Activated CD8-positive, alpha-beta T cell treated with anti-CD3 and anti-CD28 coated beads, Interleukin-2, amount 10 ng/mL, durations not matched to agents 7 days and 5 days (primary cell): ENCODE results near the gene RNF220. TPM values are rescaled to one million over a fixed set of nuclear protein-coding genes. Genes with fewer than 3 reads are reported as not detected.

ENCODE experiments used
- ATAC-seq: fragments of 150-1000 bp; cut with Tn5 transposase; one replicate; pipeline ENCODE4 v1.10.0; 2021; ENCODE audit warnings: moderate library complexity
- CTCF ChIA-PET: fragments of 350-600 bp; sonication (Branson Sonifier 250); formaldehyde crosslinking; loops from one replicate; lab custom pipeline; 2021; ENCODE audit warnings: antibody characterized with exemption; lab: Charles Lee
- POLR2A ChIA-PET: fragments of 350-600 bp; sonication (Branson Sonifier 250); formaldehyde crosslinking; loops from one replicate; lab custom pipeline; 2021; ENCODE audit warnings: antibody characterized with exemption; lab: Charles Lee
- DNase-seq: peaks from one replicate; pipeline ENCODE4 v3.0.0-alpha.2; 2020
- H3K27ac Mint-ChIP-seq: one replicate; pipeline ENCODE4 v1.8.0; 2021; ENCODE audit warnings: mild to moderate bottlenecking, mixed read lengths
- H3K27me3 Mint-ChIP-seq: one replicate; pipeline ENCODE4 v1.8.0; 2021; ENCODE audit warnings: low read depth, mixed read lengths
- H3K36me3 Mint-ChIP-seq: one replicate; pipeline ENCODE4 v1.8.0; 2021; ENCODE audit warnings: low read depth, mixed read lengths
- H3K4me1 Mint-ChIP-seq: one replicate; pipeline ENCODE4 v1.8.0; 2021; ENCODE audit warnings: low read depth, mixed read lengths
- H3K4me3 Mint-ChIP-seq: one replicate; pipeline ENCODE4 v1.8.0; 2021; ENCODE audit warnings: mild to moderate bottlenecking, mixed read lengths
- H3K9me3 Mint-ChIP-seq: one replicate; pipeline ENCODE4 v1.8.0; 2022; ENCODE audit warnings: mixed read lengths; ENCODE audit not compliant: insufficient read depth
- total RNA-seq, 2 experiments: library from RNA; stranded (reverse); gene quantifications; one replicate each; pipeline ENCODE4 v1.2.3, GENCODE V29; 2021

RNF220 gene
- total RNA-seq, 2 experiments from 2014 or later: 79.5 to 87.2 TPM

DNA sequence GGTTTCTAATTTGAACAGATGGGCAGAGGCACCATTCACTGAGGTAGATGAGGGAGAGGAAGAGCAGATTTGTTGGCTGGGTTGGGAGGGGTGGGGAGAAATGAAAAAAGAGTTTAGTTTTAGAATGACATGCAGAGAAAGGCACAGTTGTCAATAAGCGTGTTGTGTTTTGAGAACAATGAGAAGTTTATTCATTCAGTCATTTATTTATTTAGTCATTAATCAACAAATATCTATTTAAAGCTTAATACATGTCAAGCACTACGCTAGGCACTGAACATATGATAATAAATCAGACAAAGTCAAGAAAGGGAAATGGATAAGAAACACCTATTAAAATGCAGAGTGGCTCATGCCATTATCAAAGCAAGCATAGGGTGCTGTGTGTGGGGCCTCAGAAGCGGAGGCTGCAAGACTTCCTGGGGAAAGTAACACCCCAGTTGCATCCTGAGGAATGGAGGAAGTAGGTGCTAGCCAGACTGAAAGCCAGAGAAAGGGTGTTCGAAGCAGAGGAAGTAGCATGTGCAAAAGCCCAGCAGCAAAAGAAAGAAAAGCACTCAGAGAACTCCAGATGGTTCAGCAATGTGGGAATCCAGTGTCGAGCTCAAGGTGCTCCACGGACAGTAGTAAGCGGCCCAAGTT is 114.1 kb downstream of the RNF220 start:
- peaks cover 23% of the 10 kb centered on the region for H3K27me3 Mint-ChIP-seq
- no peaks in the 10 kb centered on the region for H3K36me3 Mint-ChIP-seq
- H3K9me3 Mint-ChIP-seq: no peaks in the 10 kb centered on the region
- no peak for ATAC-seq
- no peak for DNase-seq
- H3K4me3 Mint-ChIP-seq: no peak overlapping the region
- H3K4me1 Mint-ChIP-seq: no peaks in the 10 kb centered on the region
- no peak overlapping the region for H3K27ac Mint-ChIP-seq
- CTCF ChIA-PET: no interaction called here
- POLR2A ChIA-PET: no interaction called here

DNA sequence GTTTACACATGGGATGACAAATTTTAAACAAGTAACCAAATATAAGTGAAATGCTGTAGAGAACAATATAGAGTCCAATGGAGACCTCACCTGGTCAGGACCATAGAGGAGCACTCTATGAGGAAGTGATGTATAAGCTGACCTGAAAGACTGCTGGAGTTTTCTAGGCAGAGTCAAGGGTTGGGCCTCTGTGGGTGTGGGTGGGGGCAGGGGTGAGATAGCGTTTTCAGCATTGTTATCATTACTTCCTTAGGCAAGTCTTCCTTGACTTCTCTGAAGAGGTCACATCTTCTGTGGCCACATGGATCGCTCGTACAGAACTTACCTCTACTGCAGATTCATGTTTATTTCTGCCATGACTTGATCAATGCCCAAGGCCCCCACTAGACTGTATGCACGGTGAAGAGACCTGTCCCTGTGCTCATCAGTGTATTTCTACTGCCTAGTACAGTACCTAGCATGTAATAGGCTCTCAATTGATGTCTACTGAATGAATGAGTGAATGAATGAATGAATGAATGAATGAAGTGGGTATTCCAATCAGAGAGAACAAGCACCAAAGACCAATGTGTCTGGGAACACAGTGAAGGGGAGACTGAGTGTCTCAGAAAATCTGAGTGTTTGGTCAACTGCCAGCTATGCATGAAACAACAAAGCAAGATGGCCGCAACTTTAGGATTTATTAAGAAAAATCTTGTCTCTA is 116.5 kb downstream of the RNF220 start:
- ChIA-PET CTCF (no interaction called here), POLR2A (no interaction called here)
- Mint-ChIP-seq H3K27ac (no peak overlapping the region), H3K4me1 (no peaks in the 10 kb centered on the region), H3K27me3 (peaks cover 11% of the 10 kb centered on the region), H3K9me3 (no peaks in the 10 kb centered on the region), H3K4me3 (no peak overlapping the region), H3K36me3 (no peaks in the 10 kb centered on the region)
- DNase-seq: no peak
- ATAC-seq: no peak

DNA sequence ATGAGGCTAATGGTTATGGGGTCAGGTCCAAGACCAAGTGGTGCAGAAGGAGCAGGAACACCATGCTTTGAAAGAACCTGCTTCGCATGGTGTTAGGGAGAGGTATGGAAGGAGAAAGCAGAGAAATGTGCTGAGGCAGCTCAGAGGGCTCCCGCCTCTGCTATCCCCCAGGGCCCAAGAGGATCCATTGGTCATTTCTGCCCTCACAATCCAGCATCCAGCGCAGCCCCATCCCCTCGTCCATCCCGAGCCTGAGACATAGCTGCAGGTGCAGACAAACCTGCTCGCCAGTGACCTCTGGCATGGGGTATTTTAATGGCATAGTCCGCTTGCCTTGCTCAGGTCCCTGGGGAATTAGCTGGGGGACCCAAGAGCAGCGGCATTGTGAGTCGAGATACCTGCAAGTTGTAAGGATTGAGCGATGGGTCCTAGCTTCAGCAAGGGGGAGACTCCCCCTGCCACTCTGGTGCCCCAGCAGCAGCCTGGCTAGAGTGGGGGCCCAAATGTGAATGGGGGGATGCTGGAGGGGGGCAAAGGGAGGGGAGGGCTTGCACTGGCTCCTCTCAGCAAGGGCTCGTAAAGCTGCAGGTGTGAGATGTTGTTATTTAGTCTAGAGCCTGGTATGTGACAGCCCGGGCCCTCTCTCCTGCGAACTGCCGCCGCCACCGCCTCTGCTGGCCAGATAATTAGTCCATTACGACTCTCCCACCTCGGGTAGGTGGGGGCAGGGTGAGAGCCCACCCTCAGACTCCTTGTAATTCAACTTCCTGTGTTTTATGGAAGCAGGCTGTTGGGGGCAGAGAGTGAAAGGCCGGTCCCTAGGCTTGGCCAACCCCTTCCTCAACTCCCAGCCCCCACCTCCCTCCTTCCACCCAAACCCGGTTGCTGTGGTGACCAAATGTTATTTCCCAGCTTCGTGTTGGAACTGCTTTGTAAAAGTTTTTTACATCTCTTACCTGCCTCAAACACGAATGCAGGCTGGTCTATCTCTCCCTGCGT is 118.8 kb downstream of the RNF220 start:
- H3K4me1 Mint-ChIP-seq: no peaks in the 10 kb centered on the region
- no peak overlapping the region for H3K4me3 Mint-ChIP-seq
- CTCF ChIA-PET: no interaction called here

DNA sequence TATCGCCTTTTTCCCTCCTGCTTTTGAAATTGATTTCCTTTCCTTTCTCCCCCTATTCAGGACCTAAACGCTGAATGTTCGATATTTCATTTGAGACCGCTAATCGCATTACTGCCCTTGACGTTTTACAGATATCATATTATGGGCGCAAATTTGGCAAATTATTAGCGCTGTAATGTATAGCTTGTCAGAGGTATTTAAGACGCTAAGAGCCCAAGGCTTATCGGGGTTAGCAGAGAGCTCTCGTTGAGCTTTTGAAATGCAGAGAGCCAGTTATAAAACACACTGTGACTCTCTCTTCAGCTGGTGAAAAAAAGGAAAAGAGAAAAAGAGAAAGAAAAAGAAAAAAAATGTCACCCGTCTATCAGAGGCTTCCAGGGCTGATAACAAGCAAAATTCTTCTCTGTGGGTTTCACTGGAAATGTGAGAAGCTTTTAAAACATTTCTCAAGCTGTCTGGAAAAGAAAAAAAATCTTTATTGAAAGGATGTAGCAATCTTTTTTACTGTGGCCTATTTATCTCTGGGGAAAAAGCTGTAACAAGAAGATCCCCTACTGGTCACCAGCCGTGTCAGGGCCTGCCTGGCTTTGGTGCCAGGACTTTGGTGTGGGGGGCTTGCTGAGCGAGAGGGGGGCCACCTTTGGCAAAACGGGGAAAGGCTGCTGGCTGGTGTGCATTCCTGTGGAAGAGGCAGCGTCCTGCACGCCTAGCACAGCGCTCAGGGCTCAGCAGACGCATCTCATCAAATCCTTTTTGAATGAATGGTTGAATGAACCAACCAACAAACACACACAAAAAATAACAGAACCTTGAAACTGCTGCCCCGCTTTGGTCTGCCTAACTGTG is 119.8 kb downstream of the RNF220 start:
- no peak overlapping the region for H3K27ac Mint-ChIP-seq
- H3K36me3 Mint-ChIP-seq: no peaks in the 10 kb centered on the region
- DNase-seq (no peak), ATAC-seq (no peak)
- H3K27me3 Mint-ChIP-seq: peaks cover under 1% of the 10 kb centered on the region
- no peaks in the 10 kb centered on the region for H3K9me3 Mint-ChIP-seq
- no peaks in the 10 kb centered on the region for H3K4me1 Mint-ChIP-seq
- no peak overlapping the region for H3K4me3 Mint-ChIP-seq
- ChIA-PET POLR2A (no interaction called here), CTCF (no interaction called here)

More for the DNA sequence above, 118.8 kb downstream of the RNF220 start:
- H3K36me3 Mint-ChIP-seq: no peaks in the 10 kb centered on the region
- no peak for ATAC-seq
- H3K9me3 Mint-ChIP-seq: no peaks in the 10 kb centered on the region
- peaks cover 3% of the 10 kb centered on the region for H3K27me3 Mint-ChIP-seq
- no peak overlapping the region for H3K27ac Mint-ChIP-seq
- no peak for DNase-seq
- POLR2A ChIA-PET: no interaction called here

DNA sequence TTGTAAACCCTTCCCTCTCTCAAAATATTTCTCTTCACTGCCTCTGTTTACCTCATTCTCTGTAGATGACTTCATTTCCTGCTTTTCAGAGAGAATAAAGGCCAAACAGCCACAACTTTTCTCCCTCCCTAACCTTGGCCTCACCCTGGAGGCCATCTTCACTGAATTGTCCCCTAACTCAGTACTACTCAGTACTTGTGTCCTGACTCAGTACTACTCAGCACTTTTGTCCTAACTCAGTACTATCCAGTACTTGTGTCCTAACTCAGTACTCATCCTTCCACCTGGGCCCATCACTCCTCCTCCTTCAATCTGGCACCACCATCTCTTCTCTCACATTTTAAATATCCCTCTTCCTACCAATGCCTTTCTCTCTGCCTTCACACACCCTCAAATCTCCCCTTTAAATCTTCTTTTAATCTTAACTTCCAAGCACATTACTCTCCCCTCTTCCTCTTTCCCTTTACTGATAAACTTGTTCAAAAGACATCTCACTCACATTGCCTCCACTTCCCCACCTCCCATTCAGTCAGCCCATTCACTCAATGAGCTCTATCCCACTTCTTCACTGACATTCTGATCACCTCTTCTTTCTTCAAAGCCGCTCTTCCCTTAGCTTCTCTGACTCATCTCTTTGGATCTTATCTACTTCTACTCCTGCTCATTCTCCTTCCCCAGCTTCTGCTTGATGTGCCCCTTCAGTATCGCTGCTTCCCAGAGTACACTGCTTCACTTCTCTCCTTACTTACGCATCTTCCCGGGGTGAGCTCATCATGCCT is 121.4 kb downstream of the RNF220 start:
- Mint-ChIP-seq H3K27me3 (peaks cover 4% of the 10 kb centered on the region), H3K4me3 (no peak overlapping the region), H3K27ac (no peak overlapping the region), H3K36me3 (no peaks in the 10 kb centered on the region), H3K4me1 (no peaks in the 10 kb centered on the region), H3K9me3 (no peaks in the 10 kb centered on the region)
- ATAC-seq: no peak
- DNase-seq: no peak
- CTCF ChIA-PET: no interaction called here
- POLR2A ChIA-PET: no interaction called here

DNA sequence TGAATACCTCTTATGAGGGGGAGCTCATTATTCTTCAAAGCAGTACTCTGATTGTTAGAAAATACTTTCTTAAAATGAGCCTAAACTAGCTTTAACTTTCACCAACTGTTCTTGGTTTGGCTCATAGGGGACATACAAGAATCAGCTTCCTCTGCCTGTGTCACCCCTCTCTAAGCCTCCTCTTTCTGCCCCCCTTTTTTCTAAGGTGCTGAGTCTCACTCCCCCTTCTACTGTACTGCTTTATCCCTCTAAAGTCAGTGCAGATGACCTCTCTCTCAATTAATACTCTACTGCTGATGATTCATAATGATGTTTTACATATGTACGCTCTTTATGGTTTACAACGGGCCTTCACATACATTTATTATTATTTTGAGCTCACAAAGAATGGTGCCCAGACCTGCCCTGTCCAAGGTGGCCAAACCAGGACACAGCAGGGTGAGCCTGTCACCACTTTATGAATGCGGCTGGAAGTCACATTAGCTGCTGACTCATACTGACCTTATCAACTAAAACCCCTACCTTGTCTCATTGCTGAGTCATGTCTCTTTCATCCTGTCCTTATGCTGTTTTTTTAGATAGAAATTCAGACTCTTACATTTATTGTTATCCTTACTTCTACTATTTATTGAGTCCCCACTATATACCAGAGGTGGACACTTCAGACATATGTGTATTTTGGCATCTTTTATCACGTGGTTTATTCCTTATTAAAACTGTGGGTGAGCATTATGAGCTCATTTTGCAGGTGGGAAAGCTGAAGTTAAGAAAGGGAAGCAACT is 126.9 kb downstream of the RNF220 start:
- H3K4me3 Mint-ChIP-seq: no peak overlapping the region
- no peaks in the 10 kb centered on the region for H3K9me3 Mint-ChIP-seq
- no peak overlapping the region for H3K27ac Mint-ChIP-seq
- ChIA-PET POLR2A (interaction anchor here (1.0 kb wide), 1 partner anchor 20 kb away, joined by 3 read pairs; no protein-coding TSS in a partner anchor), CTCF (interaction anchor here (0.7 kb wide), 1 partner anchor 63 kb away, joined by 3 read pairs; no protein-coding TSS in a partner anchor)
- no peak for DNase-seq
- ATAC-seq: no peak
- H3K4me1 Mint-ChIP-seq: no peaks in the 10 kb centered on the region
- no peaks in the 10 kb centered on the region for H3K36me3 Mint-ChIP-seq
- peaks cover 14% of the 10 kb centered on the region for H3K27me3 Mint-ChIP-seq

DNA sequence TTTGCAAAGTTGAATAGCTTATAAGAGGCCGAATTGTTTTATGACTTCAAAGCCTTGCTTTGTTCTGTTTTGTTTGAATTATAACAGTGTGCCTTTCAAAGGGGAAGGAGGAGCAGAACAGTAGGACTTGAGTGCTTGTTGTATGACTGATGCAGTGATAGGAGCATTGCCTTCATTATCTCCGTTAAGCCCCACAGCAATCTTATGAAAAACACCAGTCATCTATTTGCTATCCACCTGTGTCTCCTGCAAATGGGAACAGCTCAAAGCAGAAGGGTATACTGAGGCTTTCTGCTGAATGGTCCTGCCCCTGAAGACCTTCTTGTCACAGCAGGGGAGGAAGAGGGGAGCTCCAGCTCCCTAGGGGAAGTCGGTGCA is 127.5 kb downstream of the RNF220 start:
- POLR2A ChIA-PET: no interaction called here
- CTCF ChIA-PET: no interaction called here

DNA sequence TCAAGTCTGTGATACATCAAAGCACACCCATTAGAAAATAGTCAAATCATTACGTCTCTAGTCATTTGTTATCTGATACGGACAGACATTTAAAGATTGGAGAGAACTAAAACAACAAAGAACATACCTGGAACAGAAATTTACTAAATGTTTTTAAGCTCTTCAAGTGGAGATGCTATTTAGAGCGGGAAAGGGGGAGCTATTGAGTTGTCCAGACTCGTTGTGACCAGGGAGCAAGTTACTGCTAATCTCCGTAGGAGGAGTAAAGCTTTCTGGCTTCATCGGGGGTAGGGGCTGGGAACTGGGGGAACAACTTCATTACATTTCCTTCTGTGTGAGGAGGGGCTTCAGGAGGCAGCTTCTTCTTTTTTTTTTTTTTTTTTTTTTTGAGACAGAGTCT is 129.7 kb downstream of the RNF220 start:
- Mint-ChIP-seq H3K27me3 (peaks cover 16% of the 10 kb centered on the region), H3K9me3 (no peaks in the 10 kb centered on the region), H3K4me1 (no peaks in the 10 kb centered on the region), H3K36me3 (no peaks in the 10 kb centered on the region), H3K4me3 (no peak overlapping the region), H3K27ac (no peak overlapping the region)
- DNase-seq: no peak
- ChIA-PET CTCF (no interaction called here), POLR2A (no interaction called here)
- ATAC-seq: no peak

More for the DNA sequence above, 127.5 kb downstream of the RNF220 start:
- H3K27ac Mint-ChIP-seq: no peak overlapping the region
- H3K27me3 Mint-ChIP-seq: peaks cover 16% of the 10 kb centered on the region
- H3K4me1 Mint-ChIP-seq: no peaks in the 10 kb centered on the region
- H3K9me3 Mint-ChIP-seq: no peaks in the 10 kb centered on the region
- DNase-seq (no peak), ATAC-seq (no peak)
- no peaks in the 10 kb centered on the region for H3K36me3 Mint-ChIP-seq
- H3K4me3 Mint-ChIP-seq: no peak overlapping the region

DNA sequence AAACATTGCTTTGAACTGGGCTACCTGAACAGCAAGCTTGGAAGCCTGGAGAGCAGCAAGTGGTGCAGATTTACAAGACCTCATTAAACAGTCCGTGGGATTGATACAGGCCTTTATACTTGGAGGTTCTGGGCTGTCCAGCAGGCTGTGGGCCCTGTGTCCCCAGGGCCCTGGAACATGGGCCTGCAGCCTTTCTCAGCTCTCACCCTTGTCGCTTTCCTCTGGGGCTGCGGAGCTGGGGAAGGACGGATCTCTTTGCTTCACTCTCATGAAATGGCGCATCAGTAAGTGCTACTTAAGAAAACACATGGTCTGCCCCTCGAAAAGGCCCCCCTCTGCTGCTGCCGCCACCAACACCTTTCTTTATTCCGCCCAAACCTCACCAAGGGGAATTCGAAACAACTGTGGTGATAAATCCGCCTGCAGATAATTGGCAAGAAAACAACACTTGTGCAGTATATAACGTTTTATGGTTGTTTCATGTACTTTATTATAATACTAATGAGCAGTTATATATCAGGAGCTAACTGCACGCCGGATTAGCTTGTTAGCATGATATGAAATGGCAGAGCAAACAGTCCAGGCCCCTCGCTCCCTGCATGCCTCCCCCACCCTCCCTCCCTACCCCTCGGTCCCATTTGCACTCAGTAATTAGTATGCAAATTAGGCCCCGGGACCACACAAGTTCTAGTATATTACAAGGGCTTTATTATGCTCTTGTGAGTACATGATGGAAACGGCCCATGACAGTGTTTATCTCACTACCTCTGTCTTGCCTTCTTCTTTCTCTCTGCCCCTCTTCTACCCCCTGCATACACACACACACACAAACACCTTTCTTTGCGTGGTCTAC is 131.5 kb downstream of the RNF220 start:
- Mint-ChIP-seq H3K27me3 (peaks cover 12% of the 10 kb centered on the region), H3K4me3 (no peak overlapping the region), H3K36me3 (no peaks in the 10 kb centered on the region), H3K27ac (no peak overlapping the region), H3K9me3 (no peaks in the 10 kb centered on the region), H3K4me1 (no peaks in the 10 kb centered on the region)
- DNase-seq: no peak
- ChIA-PET POLR2A (no interaction called here), CTCF (no interaction called here)
- no peak for ATAC-seq

DNA sequence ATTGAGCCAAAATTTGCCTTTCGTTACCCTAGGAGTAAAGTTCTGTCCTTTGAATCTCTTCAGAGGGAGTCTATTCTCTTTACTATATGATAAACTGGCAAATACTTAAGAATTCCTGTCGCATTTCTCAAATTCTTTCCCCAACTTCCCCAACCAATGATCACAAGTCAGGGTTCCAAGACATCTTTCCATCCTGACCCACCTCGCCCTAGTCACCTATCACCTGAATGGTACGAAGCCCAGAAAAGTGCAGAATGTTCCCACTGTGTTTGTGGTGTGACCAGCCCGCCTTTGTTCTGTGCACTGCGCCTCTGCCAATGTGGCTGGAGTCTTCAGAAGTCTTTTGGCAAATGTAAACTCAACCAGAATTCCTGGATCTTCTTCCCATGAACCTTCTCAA is 132.5 kb downstream of the RNF220 start:
- Mint-ChIP-seq H3K27me3 (peaks cover 5% of the 10 kb centered on the region), H3K4me3 (no peak overlapping the region), H3K27ac (no peak overlapping the region), H3K9me3 (no peaks in the 10 kb centered on the region), H3K4me1 (no peaks in the 10 kb centered on the region), H3K36me3 (no peaks in the 10 kb centered on the region)
- ChIA-PET CTCF (no interaction called here), POLR2A (no interaction called here)
- DNase-seq (no peak), ATAC-seq (no peak)
